ENCODE measurements around the gene SULT1E1.

Gene SULT1E1, protein sequence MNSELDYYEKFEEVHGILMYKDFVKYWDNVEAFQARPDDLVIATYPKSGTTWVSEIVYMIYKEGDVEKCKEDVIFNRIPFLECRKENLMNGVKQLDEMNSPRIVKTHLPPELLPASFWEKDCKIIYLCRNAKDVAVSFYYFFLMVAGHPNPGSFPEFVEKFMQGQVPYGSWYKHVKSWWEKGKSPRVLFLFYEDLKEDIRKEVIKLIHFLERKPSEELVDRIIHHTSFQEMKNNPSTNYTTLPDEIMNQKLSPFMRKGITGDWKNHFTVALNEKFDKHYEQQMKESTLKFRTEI

DNA sequence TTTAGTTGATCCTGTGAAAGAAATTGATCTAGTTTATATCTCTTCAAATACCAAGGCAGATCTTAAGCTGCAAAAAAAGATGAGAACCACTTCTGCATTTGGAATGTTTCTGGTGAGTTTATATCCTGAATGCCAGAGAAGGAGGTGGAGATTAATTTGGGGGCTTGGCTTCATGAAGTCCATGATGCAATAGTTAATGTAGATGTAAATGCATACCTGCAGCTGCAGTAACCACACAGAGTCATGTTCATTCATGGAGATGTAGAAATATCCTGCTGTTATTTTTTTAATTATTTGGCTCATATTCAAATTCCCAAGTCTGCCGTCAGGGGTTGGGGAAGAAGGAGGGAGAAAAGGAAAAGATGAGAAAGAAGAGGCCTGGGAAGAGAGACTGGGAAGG, at the start of gene SULT1E1:
Gene SULT1E1 (minus strand): TSS at position 94 of the 400 bp plus-strand sequence. CDS start 2,501 bp downstream, outside the sequence.
- no peak for DNase-seq (ENCODE audit: low read depth)

DNA sequence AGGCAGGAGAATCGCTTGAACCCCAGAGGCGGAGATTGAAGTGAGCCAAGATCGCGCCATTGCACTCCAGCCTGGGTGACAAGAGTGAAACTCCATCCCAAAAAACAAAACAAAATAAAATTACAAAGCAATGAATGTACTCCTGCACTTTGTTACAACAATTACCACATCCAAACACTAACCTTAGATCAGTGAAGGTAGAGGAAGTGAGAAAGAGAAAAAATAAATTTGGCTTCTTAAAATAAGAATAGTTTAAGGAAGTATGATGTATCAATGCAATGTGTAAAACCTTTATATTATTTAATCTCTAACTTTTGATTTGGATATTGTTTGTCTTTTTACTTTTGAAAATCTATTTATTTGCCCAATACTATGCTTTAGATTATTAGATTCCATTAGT, 49.2 kb upstream of the SULT1E1 start:
- no peak for DNase-seq (ENCODE audit: low read depth)

DNA sequence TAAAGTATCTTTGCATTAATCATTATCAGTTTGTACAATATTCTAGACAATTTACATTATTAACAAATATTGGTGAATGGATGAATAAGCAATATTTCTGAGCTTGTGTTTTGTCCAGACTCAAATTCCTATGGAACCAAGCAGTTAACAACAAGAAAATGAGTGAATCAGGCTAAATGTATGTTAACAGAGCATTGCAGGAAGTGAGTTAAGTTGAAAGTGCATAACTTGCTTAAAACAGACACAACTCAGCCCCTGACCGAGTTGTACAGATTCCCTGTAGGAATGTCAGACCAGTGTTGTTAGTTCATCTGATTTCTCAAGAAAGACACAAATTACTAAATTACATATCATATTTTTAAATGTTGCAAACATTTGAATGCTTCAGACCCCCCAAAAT, 47.2 kb upstream of the SULT1E1 start:
- DNase-seq (ENCODE audit: low read depth) = no peak

DNA sequence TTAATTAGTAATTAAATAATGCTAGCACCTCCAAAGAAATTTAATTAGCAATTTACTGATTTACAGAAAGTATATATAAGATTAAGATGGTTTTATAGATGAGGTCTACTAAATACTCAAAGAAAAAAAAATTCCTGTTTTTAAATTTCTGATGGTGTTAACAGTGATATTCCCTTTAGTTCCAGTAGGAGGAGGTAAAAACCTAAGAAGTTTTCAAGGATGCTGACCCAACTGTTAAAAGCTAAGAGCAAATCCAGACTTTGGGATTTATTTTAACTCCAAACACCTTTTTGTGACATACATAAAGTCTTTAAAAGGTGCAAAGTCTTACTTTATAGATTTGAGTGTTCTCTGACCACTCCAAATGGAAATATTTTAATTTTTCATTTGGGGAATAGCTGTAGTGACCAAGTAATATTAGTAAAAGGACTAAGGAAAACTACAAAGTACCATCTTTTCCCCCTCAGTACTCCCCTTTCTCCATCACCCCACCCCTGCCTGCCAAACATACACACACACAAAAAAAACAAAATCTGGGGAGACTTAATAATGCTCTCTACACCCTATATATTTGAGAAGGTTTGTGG, 36.7 kb upstream of the SULT1E1 start:
- DNase-seq (ENCODE audit: low read depth) = no peak

DNA sequence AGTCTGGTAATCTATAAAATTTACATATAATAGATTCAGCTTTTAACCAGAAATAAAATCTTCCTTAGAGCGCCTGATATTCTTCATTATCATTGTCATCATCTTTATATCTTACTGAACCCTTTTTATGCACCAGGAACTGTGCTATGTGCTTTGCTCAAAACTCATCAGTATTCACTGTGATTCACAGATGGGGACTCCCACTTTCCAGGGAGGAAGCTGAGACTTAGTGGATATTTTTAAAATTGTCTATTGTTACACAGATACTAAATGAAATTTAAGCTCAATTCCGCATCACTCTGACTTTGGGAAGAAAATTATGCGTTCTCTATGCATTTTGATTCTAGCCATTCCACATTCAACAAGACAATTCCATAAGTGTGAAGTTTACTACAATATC, 34.8 kb upstream of the SULT1E1 start:
- DNase-seq (ENCODE audit: low read depth) = no peak

DNA sequence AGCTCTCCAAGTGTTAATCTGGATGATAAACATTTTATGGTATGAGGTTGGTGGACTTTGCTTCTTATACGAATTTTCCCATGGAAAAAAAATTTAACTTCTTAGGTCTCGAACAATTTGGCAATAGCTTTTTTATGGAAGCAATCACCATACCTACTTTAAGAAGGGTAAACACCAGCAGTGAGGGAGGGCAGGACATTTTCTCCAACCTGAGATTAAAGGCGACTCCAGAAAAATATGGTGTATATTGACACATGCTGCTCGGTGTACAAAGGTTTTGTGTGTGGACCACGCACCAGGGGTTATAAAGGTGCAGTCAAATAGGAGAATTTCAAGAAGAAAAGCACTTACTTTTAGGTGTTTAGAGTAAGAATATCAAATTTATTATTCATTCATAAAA, 34.2 kb upstream of the SULT1E1 start:
- no peak for DNase-seq (ENCODE audit: low read depth)

DNA sequence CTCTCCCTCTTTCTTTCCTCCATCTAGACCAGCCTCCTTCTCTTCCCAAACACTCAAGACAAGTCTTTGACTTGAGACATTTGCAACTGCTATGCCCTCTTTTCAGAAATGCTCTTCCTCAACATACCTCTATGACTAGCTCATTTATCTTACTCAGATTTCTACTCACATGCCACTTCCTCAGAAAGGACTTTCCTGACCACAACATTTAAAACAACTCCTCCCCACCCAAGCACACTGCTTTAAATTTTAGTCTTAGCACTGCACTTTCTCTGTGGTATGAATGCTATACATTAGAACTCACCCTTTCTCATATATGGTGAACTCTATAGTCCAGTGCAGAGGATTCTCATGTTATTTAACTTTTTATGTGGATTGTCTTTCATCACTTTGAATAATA, 28.4 kb upstream of the SULT1E1 start:
- DNase-seq (ENCODE audit: low read depth) = no peak

DNA sequence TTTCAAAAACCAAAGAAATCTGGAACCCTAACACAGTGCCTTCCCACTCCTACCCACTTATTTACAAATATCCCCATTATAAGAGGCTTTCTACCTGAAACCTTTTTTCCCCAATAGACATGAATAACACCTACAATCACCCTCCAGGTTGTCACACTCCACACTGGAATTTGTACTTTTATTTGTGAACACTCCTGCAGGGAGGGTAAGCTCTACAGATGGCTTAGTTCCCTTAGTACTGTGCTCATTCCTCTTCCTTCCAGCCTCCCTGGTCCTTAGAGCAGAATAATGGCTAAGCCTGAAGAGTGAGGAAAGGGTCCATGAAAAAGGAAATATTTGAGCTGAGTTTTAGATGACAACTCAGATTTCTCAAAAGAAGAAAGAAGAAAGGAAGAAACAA, 22.2 kb upstream of the SULT1E1 start:
- DNase-seq (ENCODE audit: low read depth) = no peak

DNA sequence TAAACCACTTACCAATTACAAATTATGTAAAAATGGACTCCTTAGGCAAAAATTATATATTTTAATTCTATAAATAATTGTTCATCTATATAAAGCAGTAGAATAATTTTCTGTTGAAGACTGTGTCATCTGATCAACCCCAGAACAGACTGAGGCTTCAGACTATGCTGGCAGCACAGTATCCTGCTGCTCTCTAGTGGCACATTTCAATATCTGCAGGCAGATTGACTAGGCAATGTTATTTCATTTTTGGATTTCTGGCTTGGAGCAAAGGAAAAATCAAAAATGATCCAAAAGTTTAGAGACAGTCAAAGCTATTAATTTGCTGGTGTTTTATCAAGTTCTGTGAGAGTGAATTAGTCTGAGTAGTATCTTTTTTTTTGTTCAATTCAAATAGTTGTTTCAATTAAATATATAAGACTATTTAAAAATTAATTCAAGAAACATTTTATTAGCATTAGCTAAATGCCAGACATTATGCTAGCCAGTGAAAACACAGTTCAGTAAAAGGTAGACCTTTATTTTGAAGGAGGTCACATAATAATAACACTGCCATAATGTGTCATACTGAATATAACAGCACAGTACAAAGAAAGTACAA, 21.3 kb upstream of the SULT1E1 start:
- peak; percentile 33 for DNase-seq (ENCODE audit: low read depth)

DNA sequence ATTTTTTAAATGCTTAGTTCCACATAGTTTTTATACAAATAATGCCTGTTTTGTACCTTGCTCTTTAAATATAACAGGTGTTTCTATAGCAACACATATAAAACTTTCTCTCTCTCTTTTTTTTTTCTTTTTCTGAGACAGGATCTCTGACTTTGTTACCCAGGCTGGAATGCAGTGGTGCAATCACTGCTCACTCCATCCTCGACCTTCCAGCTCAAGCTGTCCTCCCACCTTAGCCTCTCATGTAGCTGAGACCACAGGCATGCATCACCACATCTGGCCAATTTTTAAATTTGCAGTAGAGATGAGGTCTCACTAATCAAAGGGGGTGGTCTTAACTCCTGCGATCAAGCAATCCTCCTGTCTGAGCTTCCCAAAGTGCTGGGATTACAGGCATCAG, 18.3 kb upstream of the SULT1E1 start:
- DNase-seq (ENCODE audit: low read depth) = no peak

DNA sequence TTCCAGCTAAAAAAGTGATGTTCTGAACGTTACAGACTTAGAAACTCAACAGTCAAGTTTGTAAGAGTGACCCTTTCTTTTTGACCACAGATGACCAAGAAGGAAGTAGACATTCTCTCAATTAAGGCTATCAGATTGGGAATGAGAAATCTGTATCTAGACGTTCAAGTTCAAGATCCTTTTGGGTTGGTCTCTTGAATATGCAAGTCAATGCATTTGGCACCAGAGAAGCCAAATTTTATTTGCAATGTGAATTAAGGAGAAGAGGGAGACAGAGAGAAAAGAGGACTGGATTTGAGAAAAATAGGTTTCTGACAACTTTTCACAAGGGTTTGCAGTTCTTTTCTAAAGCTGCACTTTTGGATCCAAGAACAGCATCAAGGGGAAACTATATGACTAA, 17.5 kb upstream of the SULT1E1 start:
- no peak for DNase-seq (ENCODE audit: low read depth)

DNA sequence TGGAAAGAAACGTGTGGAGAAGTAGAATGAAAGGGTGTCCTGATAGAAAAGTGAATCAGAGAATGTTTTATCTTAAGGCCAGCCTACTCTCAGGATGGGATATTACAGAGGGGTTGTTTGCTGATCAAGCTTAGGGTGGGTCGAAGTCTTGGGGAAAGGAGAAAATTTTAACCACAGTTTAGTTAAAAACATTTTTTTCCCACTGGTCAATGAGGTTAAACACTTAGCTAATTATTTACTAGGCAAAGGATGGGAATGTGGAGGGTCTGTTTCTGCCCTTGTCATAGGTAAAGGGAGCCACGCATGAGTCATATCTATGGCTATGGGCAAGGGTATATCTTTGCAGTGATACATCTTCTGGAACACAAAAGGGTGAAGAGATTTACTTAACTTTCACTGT, 16.1 kb upstream of the SULT1E1 start:
- DNase-seq (ENCODE audit: low read depth) = no peak

DNA sequence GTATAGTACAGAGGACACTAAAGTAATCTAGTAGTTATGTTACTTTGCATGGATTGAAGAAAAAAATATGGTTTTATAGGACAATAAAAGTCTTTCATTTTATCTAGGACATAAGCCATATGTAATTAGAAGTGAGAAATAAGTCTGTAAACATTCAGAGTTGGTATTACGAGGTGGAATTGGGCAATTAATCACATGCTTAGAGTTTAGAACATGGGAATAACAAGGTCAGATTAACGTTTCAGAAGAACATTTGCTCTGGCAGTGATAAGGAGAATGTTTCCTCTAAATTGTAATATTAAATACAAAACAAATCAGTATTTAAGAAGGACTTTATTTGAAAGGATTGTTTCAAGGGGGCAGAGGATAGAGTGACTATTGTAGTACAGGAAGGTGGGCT, 15.6 kb upstream of the SULT1E1 start:
- DNase-seq (ENCODE audit: low read depth) = no peak

DNA sequence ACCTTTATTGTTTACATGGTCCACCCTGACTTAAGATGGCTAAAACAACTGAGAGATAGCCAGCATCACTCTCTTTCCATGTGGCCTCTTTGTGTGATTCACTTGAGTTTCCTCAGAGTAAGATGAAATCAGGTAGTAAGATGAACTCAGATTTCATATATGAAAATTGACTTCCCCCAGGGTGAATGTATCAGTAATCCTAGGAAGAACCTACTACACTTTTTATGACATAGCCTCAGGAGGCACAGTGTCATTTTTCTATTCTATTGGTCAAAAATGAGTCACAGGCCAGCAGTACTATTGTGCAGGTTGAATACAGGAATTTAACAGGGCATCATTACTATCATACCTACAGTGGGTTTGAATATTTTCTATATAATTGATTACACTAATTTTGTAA, 14.6 kb upstream of the SULT1E1 start:
- DNase-seq (ENCODE audit: low read depth) = no peak

DNA sequence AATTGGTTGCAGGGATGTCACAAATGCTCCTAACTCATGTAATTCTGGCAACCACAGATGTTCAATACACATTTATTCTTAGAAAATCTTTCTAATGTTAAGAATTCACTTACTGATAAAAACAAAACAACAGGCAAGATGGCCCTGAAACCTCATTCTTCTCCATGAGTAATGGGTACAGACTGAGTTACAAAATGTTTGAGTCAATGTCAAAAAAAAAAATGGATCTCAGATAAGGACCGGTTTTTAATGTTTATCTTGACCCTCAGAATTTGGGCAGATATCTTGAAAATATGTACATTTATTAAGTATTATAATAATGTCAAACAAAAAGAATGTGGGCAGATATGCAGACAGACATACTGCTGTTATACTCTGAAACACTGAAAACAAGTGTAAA, 1.8 kb upstream of the SULT1E1 start:
- DNase-seq (ENCODE audit: low read depth) = no peak

DNA sequence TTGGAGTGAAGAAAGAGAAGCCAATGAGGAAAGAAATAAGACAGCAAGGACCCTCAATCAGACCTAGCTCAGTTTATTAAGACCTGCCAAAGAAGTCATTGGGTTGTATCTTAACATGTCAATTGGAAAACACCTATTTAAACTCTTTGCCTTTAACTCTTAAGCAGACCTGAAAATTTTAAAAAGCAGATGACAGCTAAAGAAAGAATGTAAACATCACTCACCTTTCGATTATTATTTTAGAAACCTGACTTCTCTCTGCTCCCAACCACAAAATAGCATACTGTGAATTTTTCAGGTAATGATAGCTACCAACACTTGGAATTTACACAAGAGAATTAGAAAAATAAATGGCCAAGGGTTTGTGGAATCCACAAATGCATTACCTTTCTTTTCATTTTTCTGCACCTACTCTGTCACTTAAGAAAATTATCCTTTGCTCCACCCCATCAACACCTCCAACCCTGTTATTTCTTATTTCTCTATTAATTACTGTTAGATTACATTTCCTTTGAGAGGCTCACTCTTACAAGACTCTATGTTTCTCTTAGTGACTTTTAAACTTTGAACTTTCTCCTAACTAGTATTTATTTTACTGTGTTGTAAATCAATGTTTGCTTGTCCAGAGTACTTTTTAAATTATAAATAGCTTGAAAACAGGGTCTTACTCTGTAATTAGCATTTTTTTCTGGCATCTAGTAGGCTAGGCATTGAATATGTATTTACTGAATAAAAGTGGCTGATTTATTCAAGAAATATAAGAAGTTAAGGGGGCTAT, 765 bp upstream of the SULT1E1 start:
- no peak for DNase-seq (ENCODE audit: low read depth)

DNA sequence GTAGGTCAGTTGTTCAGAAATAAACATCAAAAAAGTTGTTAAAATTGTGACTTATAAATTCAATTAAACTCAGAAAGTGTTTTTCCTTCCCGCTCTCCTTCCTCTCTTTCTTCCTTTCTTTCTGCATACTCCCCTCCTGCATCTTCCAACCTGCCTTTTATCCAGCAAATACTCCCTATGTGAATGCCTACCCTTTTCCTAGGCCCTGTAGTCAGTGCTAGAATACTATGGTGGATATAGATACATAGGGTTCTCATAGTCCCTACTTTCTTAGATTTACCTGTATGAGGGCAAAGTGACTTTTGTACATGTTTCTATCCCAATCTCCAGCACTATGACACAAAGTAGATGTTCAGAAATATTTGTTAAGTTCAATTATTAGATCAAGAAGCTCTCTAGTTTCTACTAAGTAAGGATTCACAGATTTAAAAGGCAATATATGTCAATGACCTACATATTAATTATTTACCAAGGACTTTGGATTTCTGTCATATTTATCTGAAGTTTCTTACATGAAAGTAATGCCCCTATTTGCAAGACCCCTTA, 732 bp downstream of the SULT1E1 start:
- DNase-seq (ENCODE audit: low read depth) = no peak

DNA sequence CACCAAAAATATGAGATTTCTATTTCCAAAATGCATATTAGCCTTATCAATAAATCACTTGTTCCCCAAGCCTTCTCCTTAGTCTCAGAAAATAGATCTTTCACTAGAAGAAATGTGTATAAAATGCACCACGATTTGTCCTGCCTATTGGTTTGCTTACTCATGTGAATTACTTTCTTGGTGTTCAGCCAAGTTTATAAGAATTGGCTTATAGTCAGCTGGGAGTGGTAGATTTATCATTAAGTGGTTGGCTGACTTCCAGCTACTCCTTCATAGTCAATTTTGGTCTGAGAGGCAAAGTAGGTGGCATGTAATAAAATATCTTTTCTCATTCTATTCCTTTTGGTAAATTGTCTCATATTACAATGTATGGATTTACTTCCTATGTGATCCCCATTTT, 1.3 kb downstream of the SULT1E1 start:
- no peak for DNase-seq (ENCODE audit: low read depth)

DNA sequence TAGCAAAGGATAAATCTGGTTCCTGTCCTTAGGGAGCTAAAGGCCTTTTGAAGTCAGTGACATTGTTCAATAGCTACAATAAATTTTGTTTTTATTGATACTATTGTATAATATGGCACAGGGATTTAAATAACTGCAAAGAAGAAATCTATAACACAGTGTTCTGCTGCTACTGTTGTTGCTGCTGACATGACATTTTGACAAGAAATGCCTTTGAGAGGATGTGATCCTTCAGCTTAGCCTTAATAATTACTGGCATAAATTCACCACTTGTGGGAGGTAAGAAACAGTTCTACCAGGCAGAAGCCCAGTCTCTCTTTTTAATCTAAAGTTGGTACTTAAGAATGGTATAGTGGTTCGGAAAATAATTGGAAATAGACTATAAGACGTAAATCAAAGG, 4.1 kb downstream of the SULT1E1 start:
- DNase-seq (ENCODE audit: low read depth) = no peak

DNA sequence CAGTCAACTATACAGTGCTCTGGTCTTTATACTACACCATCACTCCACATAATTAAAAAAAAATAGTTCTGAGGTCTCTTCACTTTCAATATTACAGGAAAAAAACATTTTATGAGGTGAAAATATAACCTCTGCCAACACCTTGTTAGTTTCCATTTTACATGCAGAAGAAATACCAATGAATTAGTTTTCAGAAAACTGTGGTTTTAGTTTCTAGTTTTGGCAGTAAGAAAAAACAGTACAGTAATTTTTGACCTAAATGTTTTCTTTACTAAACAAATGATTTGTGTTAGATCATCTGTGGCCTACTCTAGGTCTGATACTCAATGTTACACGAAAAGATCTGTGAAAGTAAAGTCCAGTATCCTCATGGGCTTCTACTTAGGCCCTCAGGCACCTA, 10.0 kb downstream of the SULT1E1 start:
- DNase-seq (ENCODE audit: low read depth) = no peak

DNA sequence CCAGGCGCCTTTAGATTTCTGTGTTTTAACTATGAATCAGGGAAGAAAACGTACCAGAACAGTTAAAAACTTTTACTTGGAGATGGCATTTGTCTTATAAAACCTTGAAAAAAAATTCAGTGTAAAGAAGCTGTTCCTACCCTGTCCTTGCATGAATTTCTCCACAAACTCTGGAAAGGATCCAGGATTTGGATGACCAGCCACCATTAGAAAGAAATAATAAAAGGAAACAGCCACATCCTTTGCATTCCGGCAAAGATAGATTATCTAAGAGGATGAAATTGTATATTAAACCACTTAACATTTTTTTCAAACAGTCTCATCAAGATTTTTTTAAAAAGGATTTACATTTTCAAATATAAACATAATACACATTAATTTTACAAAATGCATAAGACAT, 10.6 kb downstream of the SULT1E1 start:
- DNase-seq (ENCODE audit: low read depth) = no peak

DNA sequence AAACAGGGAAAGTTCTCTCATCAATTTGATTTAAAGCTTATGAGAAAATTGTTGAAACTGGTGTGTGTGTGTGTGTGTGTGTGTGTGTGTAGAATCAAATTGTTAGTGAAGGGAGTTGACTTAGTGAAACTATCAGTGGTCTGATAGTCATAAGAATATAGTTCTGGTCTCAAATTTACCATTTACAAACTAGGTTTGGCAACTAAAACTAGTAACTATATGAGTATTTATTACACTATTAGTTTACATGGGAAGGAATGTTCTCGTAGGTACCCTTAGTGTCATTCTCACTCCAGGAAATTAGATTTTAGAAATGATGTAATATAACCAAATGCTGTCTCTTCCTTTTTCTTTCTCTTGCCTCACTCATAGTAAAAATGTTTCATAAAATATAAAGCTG, 11.9 kb downstream of the SULT1E1 start:
- DNase-seq (ENCODE audit: low read depth) = no peak

DNA sequence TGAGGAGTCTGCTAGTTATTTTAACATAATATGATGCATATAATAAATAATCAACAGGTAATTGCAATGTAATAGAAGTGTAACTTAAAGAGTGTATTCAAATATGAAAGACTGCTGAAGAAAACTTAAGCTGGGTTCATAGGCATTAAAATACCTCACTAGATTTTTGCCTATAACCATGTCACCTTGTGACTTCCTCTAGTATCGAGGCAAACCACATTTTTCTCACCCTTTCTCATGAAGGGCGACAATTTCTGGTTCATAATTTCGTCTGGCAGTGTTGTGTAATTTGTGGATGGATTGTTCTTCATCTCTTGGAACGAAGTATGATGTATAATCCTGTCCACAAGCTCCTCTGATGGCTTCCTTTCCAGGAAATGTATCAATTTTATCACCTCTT, 16.0 kb downstream of the SULT1E1 start:
- DNase-seq (ENCODE audit: low read depth) = no peak

Data from CMK (cell line).